ENCODE data around the gene NPY4R.
"Not testable (repeated sequence)": the region's sequence is repeated elsewhere in the genome, so short reads cannot be mapped to it uniquely, and the experiment has no call there.

NPY4R gene

DNA sequence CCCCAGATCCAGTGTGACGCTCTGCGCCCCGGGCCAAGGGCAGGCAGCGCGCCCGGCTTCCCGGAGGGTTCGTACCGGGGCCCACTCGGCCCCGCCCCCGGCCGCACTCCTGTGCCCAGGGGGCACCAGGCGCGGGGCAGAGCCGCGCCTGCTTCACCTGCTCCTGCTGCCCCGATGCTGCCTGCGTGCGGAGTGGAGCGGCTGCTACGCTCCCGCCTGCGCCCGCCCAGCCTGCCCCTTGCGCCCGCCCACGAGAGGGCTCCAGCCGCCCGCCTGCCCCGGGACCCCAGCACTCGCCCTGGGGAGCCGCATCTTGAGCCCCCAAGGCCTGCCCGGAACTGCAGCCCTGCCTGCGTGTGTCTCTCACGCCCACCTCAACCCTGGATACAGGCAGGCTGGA, at the start of gene NPY4R:
Gene NPY4R, minus strand, starts transcription at position 194 of the 400 bp plus-strand sequence. CDS start 3,323 bp downstream, outside the sequence.
- DNase-seq; in situ Hi-C loops (cut with HindIII; ENCODE audit: low pct_ligation_motif_present, low pct_unique_long_range_greater_than_20kb, low sequenced_read_pairs): not testable (repeated sequence)

DNA sequence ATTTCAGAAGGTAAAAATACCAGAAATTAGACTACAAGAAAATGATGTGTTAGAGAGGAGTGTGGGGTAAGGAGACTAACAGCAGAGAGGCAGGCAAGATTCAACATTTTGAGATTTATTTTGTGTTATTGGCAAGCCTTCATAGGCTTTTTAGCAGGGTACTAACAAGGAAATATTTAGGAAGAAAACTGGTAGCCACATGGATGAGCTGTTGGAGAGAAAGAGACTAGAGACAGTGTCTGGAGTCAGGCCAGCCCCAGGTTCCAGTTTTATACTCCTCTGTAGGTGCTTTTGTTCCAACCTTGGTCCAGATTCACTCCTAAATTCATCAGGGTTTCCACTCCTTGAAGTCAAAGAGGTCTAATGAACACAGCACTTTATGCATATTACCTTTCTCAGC, 49.6 kb upstream of the NPY4R start:
- DNase-seq, result no peak
- in situ Hi-C loops (cut with HindIII; ENCODE audit: low pct_ligation_motif_present, low pct_unique_long_range_greater_than_20kb, low sequenced_read_pairs), result no loop called here

DNA sequence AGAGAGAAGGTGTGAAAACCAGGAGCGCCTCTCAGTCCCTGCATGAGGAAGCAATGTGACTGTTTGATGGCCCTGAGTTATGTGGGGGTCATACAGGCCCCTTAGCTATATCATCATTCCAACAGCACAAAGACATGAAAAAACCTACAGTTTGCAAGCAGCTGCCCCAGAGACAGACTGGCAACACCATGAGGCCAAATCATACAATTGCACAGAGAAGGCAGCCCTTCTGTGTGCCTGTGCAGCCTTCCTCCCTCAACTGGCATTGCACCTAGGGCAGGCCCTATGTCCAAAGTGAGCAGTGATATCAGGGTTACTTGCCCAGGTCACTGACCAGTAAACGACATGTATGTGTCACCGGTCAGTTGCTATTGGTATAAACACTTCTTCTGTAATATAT, 49.1 kb upstream of the NPY4R start:
- in situ Hi-C loops (cut with HindIII; ENCODE audit: low pct_ligation_motif_present, low pct_unique_long_range_greater_than_20kb, low sequenced_read_pairs), result no loop called here

DNA sequence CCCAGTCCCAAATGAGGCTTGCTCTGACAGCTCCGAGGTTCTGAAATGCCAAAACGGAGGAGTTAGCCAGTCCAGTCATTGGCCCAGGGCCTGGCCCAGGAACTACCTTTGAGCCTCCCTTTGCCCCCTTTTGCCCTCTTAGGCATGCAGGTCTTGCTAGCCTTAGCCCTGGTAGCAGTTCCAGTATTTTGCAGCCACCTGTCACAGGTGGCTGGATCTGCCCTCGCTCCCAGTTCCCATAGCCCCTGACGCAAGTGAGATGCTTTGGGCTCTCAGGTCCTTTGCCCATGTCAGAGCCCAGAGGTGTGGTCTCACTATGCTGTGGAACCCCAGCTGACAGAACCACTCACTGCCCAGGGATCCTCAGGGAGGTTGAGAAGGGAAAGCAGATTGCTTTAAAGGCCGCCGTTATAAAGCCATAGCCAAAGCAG, 48.7 kb upstream of the NPY4R start:
- no peak for DNase-seq
- in situ Hi-C loops (cut with HindIII; ENCODE audit: low pct_ligation_motif_present, low pct_unique_long_range_greater_than_20kb, low sequenced_read_pairs), result no loop called here

More for the DNA sequence above, 49.1 kb upstream of the NPY4R start:
- DNase-seq, result no peak

DNA sequence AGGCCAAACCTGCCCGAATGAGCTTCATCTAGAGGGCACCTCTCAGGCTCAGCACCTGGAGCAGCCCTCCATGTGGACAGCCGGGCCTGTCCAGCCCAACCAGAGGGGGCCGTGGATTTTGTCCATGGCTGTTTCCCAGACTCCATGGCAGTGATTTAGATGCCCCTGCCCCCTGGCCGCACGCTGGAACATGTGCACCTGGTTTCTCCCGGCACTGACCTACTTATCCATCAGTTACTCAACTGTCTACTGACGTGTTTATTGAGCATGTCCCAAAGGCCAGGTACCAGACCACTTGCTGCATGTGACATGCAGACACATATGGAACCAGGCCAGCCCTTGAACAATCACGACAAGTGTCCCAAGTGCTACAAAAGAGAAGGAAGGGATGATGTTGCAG, 47.6 kb upstream of the NPY4R start:
- in situ Hi-C loops (cut with HindIII; ENCODE audit: low pct_ligation_motif_present, low pct_unique_long_range_greater_than_20kb, low sequenced_read_pairs); DNase-seq: not testable (repeated sequence)

GRCh38 chr10:46512725-46513124, 47.0 kb upstream of the NPY4R start:
- DNase-seq; in situ Hi-C loops (cut with HindIII; ENCODE audit: low pct_ligation_motif_present, low pct_unique_long_range_greater_than_20kb, low sequenced_read_pairs): not testable (repeated sequence)

DNA sequence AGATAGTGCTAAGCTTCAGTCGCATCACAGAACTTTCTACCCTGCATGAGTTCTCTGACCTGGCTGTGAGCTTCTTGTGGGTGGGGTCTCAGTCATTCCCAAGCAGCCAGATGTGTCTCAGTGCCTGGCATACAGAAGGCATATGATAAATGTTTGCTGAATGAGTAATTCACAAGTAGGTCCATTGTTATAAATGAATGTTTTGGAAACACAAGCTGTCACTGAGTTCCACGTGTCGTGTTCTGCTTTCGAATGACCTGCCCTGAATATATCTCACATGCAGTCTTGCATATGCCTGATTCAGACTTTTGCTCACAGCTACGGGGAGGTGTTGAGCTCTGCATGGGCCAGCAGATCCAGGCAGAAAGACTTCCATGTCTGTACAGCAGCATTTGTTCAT, 46.2 kb upstream of the NPY4R start:
- DNase-seq; in situ Hi-C loops (cut with HindIII; ENCODE audit: low pct_ligation_motif_present, low pct_unique_long_range_greater_than_20kb, low sequenced_read_pairs): not testable (repeated sequence)

- DNase-seq; in situ Hi-C loops (cut with HindIII; ENCODE audit: low pct_ligation_motif_present, low pct_unique_long_range_greater_than_20kb, low sequenced_read_pairs): not testable (repeated sequence)
Measured at GRCh38 chr10:46499990-46500389, 34.2 kb upstream of the NPY4R start.

- in situ Hi-C loops (cut with HindIII; ENCODE audit: low pct_ligation_motif_present, low pct_unique_long_range_greater_than_20kb, low sequenced_read_pairs); DNase-seq: not testable (repeated sequence)
Measured at GRCh38 chr10:46498985-46499703, 33.4 kb upstream of the NPY4R start.

- in situ Hi-C loops (cut with HindIII; ENCODE audit: low pct_ligation_motif_present, low pct_unique_long_range_greater_than_20kb, low sequenced_read_pairs); DNase-seq: not testable (repeated sequence)
Measured at GRCh38 chr10:46497878-46498277, 32.1 kb upstream of the NPY4R start.

GRCh38 chr10:46497401-46497800, 31.6 kb upstream of the NPY4R start:
- in situ Hi-C loops (cut with HindIII; ENCODE audit: low pct_ligation_motif_present, low pct_unique_long_range_greater_than_20kb, low sequenced_read_pairs); DNase-seq: not testable (repeated sequence)

GRCh38 chr10:46491364-46492114, 25.8 kb upstream of the NPY4R start:
- DNase-seq; in situ Hi-C loops (cut with HindIII; ENCODE audit: low pct_ligation_motif_present, low pct_unique_long_range_greater_than_20kb, low sequenced_read_pairs): not testable (repeated sequence)

GRCh38 chr10:46490285-46490684, 24.5 kb upstream of the NPY4R start:
- in situ Hi-C loops (cut with HindIII; ENCODE audit: low pct_ligation_motif_present, low pct_unique_long_range_greater_than_20kb, low sequenced_read_pairs); DNase-seq: not testable (repeated sequence)

DNA sequence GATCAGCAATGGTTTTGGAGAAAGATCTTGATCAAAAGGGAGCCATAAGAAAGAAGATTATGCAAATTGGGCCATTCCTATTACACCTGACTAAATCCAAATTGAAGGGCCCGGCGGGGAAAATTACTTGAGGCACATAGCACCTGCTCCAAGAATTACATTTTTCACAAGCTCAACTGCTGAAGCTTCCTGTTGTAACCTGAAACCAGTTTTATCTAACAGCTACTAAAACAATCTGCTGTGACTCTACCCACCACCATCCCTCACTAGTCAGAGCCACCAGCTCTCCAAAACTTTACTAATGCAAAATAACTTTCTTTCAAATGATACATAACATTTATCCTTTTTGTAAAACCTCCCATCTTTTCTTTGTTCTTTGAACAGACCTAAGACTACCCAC, 20.7 kb upstream of the NPY4R start:
- in situ Hi-C loops (cut with HindIII; ENCODE audit: low pct_ligation_motif_present, low pct_unique_long_range_greater_than_20kb, low sequenced_read_pairs); DNase-seq: not testable (repeated sequence)

DNA sequence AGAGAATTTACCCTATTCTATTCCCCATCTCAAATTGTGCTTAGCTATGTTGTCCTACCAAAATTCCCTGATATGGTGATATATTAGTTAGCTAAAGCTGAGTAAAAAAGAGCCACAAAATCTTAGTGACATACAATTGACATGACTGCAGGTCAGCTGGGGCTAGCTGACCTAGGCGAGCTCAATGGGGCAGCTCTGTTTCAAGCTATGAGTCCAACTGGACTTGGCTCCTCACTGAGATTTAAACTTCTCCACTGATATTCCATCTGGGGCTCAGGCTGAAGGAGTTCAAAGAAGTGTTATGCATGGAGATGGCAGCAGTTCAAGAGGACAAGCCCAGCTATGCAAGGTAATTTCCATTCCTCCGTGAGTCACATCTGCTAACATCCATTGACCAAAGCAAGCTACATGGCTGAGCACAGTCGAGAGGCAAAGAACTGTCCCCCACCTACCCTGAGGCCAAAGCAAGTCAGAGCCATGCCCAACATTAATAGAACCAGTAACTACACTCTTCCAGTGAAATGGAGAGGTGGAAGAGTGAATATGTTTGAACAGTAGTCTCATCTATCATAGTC, 9.1 kb upstream of the NPY4R start:
- DNase-seq, result not testable (repeated sequence)

GRCh38 chr10:46473758-46474157, 8.0 kb upstream of the NPY4R start:
- in situ Hi-C loops (cut with HindIII; ENCODE audit: low pct_ligation_motif_present, low pct_unique_long_range_greater_than_20kb, low sequenced_read_pairs); DNase-seq: not testable (repeated sequence)

More for the DNA sequence above, 9.1 kb upstream of the NPY4R start:
- in situ Hi-C loops (cut with HindIII; ENCODE audit: low pct_ligation_motif_present, low pct_unique_long_range_greater_than_20kb, low sequenced_read_pairs), result not testable (repeated sequence)

DNA sequence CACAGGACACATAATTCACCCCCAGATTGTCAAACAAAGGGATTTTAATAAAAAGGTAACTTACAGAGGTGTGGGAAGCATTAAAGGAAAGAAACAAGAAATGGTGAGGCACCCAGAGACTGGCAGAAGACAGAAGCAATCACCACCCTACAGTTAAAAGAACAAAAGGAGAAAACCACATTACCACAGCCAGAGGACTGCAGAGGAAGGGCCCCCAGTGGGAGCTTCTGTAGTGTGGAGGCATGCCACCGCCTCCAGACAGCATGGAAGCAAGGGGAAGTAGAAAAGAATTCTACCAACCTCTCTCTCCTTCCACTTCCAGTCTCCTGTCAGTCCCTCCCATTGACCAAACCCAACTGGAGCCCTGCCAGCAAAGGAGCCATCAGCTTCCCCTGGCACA, 4.4 kb upstream of the NPY4R start:
- in situ Hi-C loops (cut with HindIII; ENCODE audit: low pct_ligation_motif_present, low pct_unique_long_range_greater_than_20kb, low sequenced_read_pairs); DNase-seq: not testable (repeated sequence)

DNA sequence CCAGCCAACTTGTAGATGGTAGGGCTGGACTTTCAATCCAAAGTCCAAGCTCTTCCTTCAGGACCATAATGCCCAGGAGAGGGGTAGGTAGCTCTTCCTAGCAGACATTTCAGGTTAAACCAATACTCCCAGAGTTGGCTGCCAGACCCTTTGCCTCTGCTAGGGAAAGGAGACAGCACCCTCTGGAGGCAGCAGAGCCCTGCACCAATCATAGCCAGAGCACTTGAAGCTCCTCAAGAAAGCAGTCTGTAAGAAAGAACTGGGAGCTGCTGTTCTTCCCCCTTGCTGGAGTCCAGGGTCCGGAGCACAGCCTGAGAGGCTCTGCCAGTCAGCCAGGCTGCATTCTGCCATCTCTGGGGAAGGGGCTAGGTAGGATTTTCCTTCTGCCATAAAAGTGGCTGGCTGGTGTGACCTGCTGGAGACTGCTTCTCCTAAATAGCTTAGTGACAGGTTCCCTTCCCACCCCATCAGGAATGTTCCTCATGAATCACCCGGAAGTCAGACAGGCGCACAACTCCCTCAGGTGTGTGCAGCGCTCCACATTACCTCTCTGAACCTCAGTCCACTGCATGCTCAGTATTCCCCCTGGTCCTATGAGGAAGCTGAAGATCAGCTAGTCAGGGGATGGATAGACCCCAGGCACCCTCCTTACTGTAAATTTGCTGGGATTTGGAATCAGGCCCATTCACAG, 2.5 kb upstream of the NPY4R start:
- in situ Hi-C loops (cut with HindIII; ENCODE audit: low pct_ligation_motif_present, low pct_unique_long_range_greater_than_20kb, low sequenced_read_pairs); DNase-seq: not testable (repeated sequence)

DNA sequence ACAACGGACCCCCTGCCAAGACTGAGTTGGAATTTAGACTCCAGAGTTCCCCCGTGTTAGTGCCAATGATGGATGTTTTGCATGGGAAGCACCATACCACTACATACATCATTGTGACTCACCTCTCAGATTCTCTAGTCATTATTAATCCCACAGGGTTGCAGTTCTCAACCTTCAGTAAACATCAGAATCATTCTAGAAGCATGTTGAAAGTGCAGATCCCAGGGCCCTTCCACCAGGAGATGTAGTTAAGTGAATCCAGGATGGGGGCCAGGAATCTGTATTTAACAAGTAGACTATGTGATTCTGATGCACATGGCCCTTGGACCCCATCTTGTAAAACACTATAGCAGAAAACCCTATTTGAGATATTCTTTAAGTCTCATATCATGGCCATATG, 2.1 kb downstream of the NPY4R start:
- DNase-seq; in situ Hi-C loops (cut with HindIII; ENCODE audit: low pct_ligation_motif_present, low pct_unique_long_range_greater_than_20kb, low sequenced_read_pairs): not testable (repeated sequence)

All from ACHN (cell line).